Glutamatergic neuron (in vitro differentiated cells): ENCODE measurements around the gene SSX2IP. TPM values are rescaled to one million over a fixed set of nuclear protein-coding genes. Genes with fewer than 3 reads are reported as not detected.

Experiments used
- DNase-seq: peaks from one replicate; pipeline ENCODE4 v3.0.0; 2022
- H3K27ac Mint-ChIP-seq: one replicate; pipeline ENCODE4 v1.8.0; 2020; ENCODE audit warnings: mild to moderate bottlenecking, mixed read lengths, inconsistent platforms; ENCODE audit not compliant: unreplicated experiment
- H3K27me3 Mint-ChIP-seq: one replicate; pipeline ENCODE4 v1.8.0; 2020; ENCODE audit warnings: mild to moderate bottlenecking, moderate library complexity, mixed read lengths, inconsistent platforms; ENCODE audit not compliant: unreplicated experiment
- H3K36me3 Mint-ChIP-seq: one replicate; pipeline ENCODE4 v1.8.0; 2020; ENCODE audit warnings: mild to moderate bottlenecking, mixed read lengths, inconsistent platforms; ENCODE audit not compliant: unreplicated experiment
- H3K4me1 Mint-ChIP-seq: one replicate; pipeline ENCODE4 v1.8.0; 2020; ENCODE audit warnings: mild to moderate bottlenecking, low read depth, mixed read lengths, inconsistent platforms; ENCODE audit not compliant: unreplicated experiment
- H3K4me3 Mint-ChIP-seq: one replicate; pipeline ENCODE4 v1.8.0; 2020; ENCODE audit warnings: mild to moderate bottlenecking, mixed read lengths, inconsistent platforms; ENCODE audit not compliant: unreplicated experiment
- H3K9me3 Mint-ChIP-seq: one replicate; pipeline ENCODE4 v1.8.0; 2020; ENCODE audit warnings: mild to moderate bottlenecking, moderate library complexity, mixed read lengths, inconsistent platforms; ENCODE audit not compliant: unreplicated experiment
- CTCF ChIP-seq: fragments of 200-600 bp; sonication (generic); IDR thresholded peaks from one replicate; pipeline ENCODE4 v1.5.0; 2021; ENCODE audit not compliant: partially characterized antibody, unreplicated experiment
- total RNA-seq: library from RNA; stranded (reverse); fragmentation: NEBNext Ultra II Directional; extraction: Animal tissue kit (Norgen Biotek cat#: 25700); gene quantifications from one replicate; pipeline ENCODE4 v1.2.1, GENCODE V29; 2021; ENCODE audit not compliant: unreplicated experiment

SSX2IP gene
- total RNA-seq, 1 donor from 2014 or later: 16.0 TPM

DNA sequence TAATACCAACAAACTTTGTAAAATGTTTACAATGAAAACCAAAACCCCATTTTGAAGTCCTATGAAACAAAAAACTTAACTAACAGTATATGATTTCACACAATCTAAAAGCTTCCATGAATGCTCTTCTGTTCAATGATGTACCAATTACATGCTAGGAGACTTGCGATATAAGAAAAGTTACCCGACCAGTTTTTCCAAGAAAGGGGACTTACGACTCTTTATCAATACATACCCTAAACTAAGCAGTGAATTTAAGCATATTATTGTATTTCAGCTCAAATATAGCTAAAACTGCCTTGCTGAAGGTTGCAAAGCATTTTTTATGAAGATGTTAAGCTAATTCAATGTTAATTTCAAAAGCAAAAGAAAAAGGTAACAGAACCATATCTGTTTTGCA lies 15.6 kb downstream of the SSX2IP start:
- peaks cover 17% of the 10 kb centered on the region for H3K4me1 Mint-ChIP-seq
- no peak for TF ChIP-seq CTCF
- no peak overlapping the region for H3K27ac Mint-ChIP-seq
- no peak for DNase-seq
- H3K36me3 Mint-ChIP-seq: no peaks in the 10 kb centered on the region
- peaks cover 6% of the 10 kb centered on the region for H3K9me3 Mint-ChIP-seq
- peaks cover 2% of the 10 kb centered on the region for H3K27me3 Mint-ChIP-seq
- H3K4me3 Mint-ChIP-seq: no peak overlapping the region

- Mint-ChIP-seq H3K4me1 (peaks cover 17% of the 10 kb centered on the region), H3K27me3 (peaks cover 2% of the 10 kb centered on the region), H3K9me3 (peaks cover 6% of the 10 kb centered on the region), H3K4me3 (no peak overlapping the region), H3K27ac (no peak overlapping the region), H3K36me3 (no peaks in the 10 kb centered on the region)
- no peak for DNase-seq
- TF ChIP-seq CTCF: no peak
Observed at GRCh38 chr1:84674021-84674420, 16.2 kb downstream of the SSX2IP start.

- Mint-ChIP-seq H3K27ac (peak overlapping the region; percentile 56), H3K4me3 (peak overlapping the region; percentile 60), H3K4me1 (peaks cover 17% of the 10 kb centered on the region), H3K36me3 (no peaks in the 10 kb centered on the region), H3K27me3 (peaks cover 2% of the 10 kb centered on the region), H3K9me3 (peaks cover 6% of the 10 kb centered on the region)
- DNase-seq: peak; percentile 21
- TF ChIP-seq CTCF: no peak
Observed at GRCh38 chr1:84672080-84672854, 18.0 kb downstream of the SSX2IP start.

DNA sequence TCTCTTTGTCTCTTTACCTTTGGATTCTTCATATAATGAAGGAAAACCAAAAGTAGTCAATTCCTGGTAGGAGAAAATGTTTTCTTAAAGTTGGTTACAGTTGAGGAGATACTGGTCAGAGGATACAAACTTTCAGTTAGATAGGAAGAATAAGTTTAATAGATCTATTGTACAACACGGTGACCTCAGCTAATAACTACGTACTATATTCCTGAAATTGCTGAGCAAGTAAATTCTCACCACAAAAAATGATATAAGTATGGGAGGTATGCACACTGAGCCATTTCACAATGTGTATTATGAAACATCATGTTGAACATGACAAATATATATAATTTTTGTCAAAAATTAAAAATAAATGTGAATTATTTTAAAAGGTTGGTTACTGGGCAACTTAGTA lies 20.4 kb downstream of the SSX2IP start:
- peaks cover 6% of the 10 kb centered on the region for H3K9me3 Mint-ChIP-seq
- no peaks in the 10 kb centered on the region for H3K36me3 Mint-ChIP-seq
- DNase-seq: no peak
- H3K27ac Mint-ChIP-seq: no peak overlapping the region
- no peak for TF ChIP-seq CTCF
- peaks cover 17% of the 10 kb centered on the region for H3K4me1 Mint-ChIP-seq
- H3K4me3 Mint-ChIP-seq: no peak overlapping the region
- H3K27me3 Mint-ChIP-seq: peaks cover 2% of the 10 kb centered on the region

GRCh38 chr1:84668185-84668584 lies 22.1 kb downstream of the SSX2IP start:
- Mint-ChIP-seq H3K9me3 (peaks cover 6% of the 10 kb centered on the region), H3K27me3 (peaks cover 2% of the 10 kb centered on the region)
- DNase-seq: no peak

More at GRCh38 chr1:84668185-84668584, 22.1 kb downstream of the SSX2IP start:
- no peaks in the 10 kb centered on the region for H3K36me3 Mint-ChIP-seq
- H3K27ac Mint-ChIP-seq: no peak overlapping the region
- no peak for TF ChIP-seq CTCF
- no peak overlapping the region for H3K4me3 Mint-ChIP-seq
- H3K4me1 Mint-ChIP-seq: peaks cover 11% of the 10 kb centered on the region
